Activated CD8-positive, alpha-beta memory T cell treated with anti-CD3 and anti-CD28 coated beads for 36 hours (primary cell): ENCODE data around the gene CTCFL. TPM values are rescaled to one million over a fixed set of nuclear protein-coding genes. Genes with fewer than 3 reads are reported as not detected.

Experiments used
- CTCF ChIA-PET: fragments of 350-600 bp; sonication (Branson Sonifier 250); formaldehyde crosslinking; loops from one replicate; lab custom pipeline; 2021; ENCODE audit warnings: antibody characterized with exemption; lab: Charles Lee
- POLR2A ChIA-PET: fragments of 350-600 bp; sonication (Branson Sonifier 250); formaldehyde crosslinking; loops from one replicate; lab custom pipeline; 2021; ENCODE audit warnings: antibody characterized with exemption; lab: Charles Lee
- total RNA-seq, 2 experiments: library from RNA; stranded (reverse); gene quantifications; one replicate each; pipeline ENCODE4 v1.2.3, GENCODE V29; 2021

The CTCFL gene
- total RNA-seq, 2 experiments from 2014 or later, result not detected

- CTCF ChIA-PET, result no interaction called here
- POLR2A ChIA-PET, result no interaction called here
Measured at GRCh38 chr20:57458400-57459160, 66.4 kb downstream of the CTCFL start.

DNA sequence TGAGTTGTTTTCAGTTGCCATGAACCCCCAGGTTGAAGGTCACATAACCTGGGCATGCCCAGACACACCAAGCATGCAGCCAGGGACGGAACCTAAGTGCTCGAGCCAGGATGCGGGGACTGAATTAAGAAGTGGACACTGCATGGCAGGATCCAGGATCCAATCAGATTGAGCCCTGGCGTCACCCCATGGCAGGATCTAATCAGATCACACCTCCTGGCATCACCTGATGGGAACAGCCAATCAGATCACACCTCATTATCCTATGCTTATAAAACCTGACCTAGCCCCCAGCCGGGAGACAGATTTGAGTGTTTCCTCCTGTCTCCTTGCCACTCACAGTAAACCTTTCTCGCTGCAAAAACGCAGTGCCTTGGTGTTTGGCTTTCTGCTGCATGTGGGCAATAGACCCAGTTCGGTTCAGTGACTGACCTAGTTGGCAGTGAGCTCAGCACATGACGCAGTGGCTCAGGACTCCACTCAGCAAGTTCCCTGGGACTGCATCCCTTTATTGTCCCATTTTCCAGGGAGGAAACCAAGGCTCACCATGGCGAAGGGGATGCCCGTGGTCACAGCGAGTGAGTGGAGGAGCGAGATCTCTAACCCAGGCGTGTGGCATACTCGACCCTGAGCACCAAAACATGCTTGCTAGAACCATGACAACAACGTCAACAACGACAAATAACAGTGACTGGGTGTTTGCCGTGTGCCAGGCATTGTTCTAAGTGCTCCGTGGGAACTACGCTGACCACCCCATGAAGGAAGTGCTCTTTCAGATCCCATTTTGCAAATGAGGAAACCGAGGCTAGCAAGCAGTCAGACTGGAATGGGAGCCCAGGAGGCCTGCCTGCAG lies 67.5 kb downstream of the CTCFL start:
- ChIA-PET CTCF (no interaction called here), POLR2A (no interaction called here)

DNA sequence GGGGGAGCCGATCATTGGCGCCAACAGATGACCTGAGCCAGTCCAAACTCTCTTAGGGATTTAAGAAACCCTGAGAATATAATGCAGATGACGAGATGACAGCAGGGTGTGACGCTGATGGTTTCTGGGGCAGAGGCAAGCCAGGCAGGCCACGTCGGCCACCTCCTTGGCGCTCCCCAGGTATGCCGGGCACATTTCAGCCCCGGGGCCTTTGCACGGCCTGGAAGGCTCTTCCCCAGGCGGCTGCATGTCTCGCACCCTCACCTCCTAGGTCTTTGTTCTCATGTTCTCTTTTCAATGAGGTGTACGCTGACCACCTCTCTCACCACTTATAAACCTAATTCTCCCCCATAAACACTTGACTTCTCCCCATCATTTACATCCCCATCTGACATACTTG lies 68.8 kb downstream of the CTCFL start:
- CTCF ChIA-PET, result no interaction called here
- POLR2A ChIA-PET, result no interaction called here

DNA sequence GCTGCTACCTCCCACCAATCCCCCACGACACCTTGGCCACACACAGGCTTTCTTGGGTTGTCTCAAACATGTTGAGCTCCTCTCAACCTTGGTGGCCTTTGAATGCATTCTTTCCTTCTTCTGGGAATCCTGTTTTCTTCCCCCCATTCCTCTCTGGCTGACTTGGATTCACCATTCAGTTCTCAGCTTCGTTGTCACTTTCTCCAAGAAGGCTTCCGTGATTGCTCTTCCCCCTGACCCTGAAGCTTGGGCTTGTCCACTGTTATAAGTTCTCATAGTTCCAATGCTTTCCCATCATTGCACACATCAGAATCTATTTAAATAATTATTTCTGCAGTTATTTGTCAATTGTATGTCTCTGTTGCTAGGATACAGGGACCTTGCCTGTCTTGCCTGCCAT lies 69.6 kb downstream of the CTCFL start:
- ChIA-PET POLR2A (no interaction called here), CTCF (no interaction called here)

- POLR2A ChIA-PET, result no interaction called here
- CTCF ChIA-PET, result no interaction called here
Measured at GRCh38 chr20:57451795-57452661, 72.9 kb downstream of the CTCFL start.

DNA sequence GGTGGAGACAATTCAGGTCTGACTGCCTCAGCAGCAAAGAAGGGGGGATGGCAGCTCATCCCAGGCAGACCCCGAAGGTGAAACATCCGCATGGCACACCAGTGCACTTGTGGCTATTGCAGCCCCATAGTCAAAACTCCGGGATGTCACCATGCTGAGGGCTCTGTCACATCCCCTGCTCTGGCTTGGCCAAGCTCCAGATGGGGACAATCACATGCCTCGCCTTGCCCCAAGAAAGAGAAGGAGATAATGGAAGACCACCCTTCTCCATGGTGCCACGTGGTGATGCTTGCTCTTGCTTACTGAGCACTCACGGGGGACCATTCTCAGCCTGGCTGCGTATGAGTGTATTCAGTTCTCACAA lies 73.5 kb downstream of the CTCFL start:
- CTCF ChIA-PET, result no interaction called here
- POLR2A ChIA-PET, result no interaction called here

GRCh38 chr20:57450931-57451330 lies 74.0 kb downstream of the CTCFL start:
- CTCF ChIA-PET, result no interaction called here
- POLR2A ChIA-PET, result no interaction called here

DNA sequence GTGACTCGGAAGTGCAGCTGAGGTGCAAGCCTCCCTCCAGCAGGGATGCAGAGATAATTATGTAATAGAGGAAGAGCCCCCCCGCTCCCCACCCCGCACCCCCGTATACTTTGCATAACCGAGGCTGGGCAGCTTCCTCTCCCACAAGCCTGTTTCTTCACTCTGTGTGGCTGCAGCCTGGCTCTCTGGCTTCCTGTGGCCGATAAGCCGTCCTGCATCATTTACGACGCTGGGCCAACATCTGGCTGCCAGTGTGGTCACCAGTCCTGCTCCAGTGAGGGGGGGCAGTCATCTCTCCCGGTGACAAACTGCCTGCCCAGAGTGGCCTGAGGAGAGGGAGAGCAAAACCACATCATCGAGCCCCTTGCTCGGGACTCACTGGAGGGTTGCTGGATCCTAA lies 74.5 kb downstream of the CTCFL start:
- CTCF ChIA-PET, result no interaction called here
- POLR2A ChIA-PET, result no interaction called here

DNA sequence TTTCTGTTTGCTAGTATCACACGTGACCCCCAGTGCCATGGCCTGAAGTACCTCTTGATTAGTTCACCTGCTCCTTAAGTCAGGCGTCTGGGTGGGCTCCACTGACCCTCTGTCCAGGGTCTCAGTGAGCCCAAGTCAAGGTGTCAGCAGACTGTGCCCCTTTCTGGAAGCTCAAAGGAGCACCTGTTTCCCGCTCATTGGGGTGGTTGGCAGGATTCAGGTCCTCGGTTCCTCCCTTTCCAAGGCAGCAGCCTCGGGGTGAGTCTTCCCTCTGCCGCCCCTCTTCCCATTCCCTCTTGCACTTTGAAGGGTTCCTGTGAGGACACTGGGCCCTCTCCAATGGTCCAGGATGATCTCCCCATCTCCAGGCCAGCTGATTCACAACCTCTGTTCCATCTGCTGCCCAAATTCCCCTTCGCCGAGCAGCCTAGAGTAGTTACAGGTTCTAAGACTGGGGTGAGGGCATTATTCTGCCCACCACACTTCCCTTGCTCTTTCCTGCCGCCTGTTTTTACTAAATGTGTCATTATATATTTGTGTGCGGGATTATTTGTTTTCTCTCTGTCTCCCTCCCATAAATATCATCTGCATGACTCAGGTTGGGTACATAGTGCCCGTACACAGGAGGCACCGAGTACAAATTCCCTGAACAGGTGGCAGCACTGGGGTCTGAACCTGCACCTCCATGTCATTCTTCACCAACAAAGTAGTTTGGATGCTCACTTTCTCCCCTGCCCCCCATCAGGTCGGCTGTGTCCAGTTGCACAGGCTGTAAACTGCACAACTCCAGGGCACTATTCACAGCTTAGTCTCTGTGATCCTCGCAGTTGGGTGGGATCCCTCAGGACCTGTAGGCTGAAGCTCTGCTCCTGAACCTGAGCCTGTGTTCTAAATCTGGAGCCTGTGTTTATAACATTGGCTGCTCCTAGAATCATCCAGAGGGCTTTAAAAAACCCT lies 75.3 kb downstream of the CTCFL start:
- CTCF ChIA-PET, result no interaction called here
- POLR2A ChIA-PET, result no interaction called here

DNA sequence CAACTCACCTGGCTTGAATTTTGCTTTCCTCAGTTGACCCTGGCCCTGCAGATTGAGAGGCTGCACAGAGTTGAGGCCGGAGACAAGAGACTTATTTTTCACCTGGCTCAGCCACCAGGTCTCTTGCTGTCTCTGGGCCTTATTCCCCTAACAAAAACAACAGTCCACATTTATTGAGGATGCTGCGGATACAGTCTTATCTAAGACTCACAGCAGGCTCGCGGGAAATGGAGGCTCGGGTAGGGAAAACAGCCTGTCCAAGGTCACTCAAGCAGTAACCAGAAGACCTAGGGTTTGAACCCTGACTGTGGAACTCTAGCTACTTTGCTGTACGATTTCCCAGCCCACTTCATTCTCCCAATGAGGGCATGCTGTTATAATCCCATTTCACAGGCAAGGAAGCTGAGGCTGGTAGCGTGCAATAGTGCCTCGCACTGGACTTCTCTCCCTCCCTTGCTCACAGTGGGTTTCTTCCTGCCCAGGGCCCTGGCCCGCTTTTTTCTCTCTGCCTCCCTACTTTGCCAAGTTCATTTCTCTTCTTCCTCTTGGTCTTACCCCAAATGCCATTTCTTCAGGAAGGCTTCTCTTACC lies 76.1 kb downstream of the CTCFL start:
- ChIA-PET POLR2A (no interaction called here), CTCF (no interaction called here)

Other genes with a start within 250 kb of the CTCFL start
- not detected for gene SPO11, start 195.3 kb downstream of the CTCFL start, total RNA-seq
- 10 to 100 TPM; 49.7 to 52.0 TPM for gene RAE1, start 173.9 kb downstream of the CTCFL start, total RNA-seq
- gene RBM38, start 133.7 kb downstream of the CTCFL start, total RNA-seq, result 100 to 1,000 TPM; 113 to 114 TPM
- not detected for gene PCK1, start 36.0 kb upstream of the CTCFL start, total RNA-seq
- gene ZBP1, start 95.3 kb upstream of the CTCFL start, total RNA-seq, result under 1 TPM in 1 of 2 experiments, not detected in 1; 0.10 TPM
- gene PMEPA1, start 184.9 kb upstream of the CTCFL start, total RNA-seq, result 1 to 10 TPM; 2.2 to 2.6 TPM